GM06990 (cell line): Measurements from ENCODE around the gene WDR82.

Experiments
- DNase-seq: peaks from one replicate; pipeline ENCODE4 v3.0.0-alpha.2; 2011; ENCODE audit not compliant: insufficient read length; ENCODE audit errors: extremely low read depth
- H3K27me3 ChIP-seq: replicated peaks from 2 replicates; pipeline ENCODE4 v1.6.0; 2011; ENCODE audit warnings: low read length; ENCODE audit not compliant: control insufficient read depth, insufficient read depth
- H3K36me3 ChIP-seq: 2 replicates; pipeline ENCODE4 v1.5.1; 2011; ENCODE audit warnings: low read length; ENCODE audit not compliant: control insufficient read depth, insufficient read depth
- H3K4me3 ChIP-seq: replicated peaks from 2 replicates; pipeline ENCODE4 v1.5.1; 2011; ENCODE audit warnings: low read depth, mild to moderate bottlenecking, control low read depth, low read length
- CTCF ChIP-seq: IDR thresholded peaks from 2 replicates; pipeline ENCODE4 v1.5.1; 2011; ENCODE audit warnings: low read length, control low read depth, mild to moderate bottlenecking, inconsistent platforms; ENCODE audit not compliant: insufficient read depth, poor library complexity, severe bottlenecking

Gene WDR82

GRCh38 chr3:52240886-52241370 is 37.5 kb downstream of the WDR82 start:
- TF ChIP-seq CTCF: no peak
- no peak for DNase-seq
- Histone ChIP-seq H3K4me3 (no peak overlapping the region), H3K27me3 (no peaks in the 10 kb centered on the region), H3K36me3 (no peaks in the 10 kb centered on the region; the same call in 1 of the 2 replicates)

- Histone ChIP-seq H3K4me3 (peak overlapping the region; percentile 94), H3K36me3 (peaks cover 4% of the 10 kb centered on the region), H3K27me3 (no peaks in the 10 kb centered on the region)
- DNase-seq: no peak
- peak; percentile 27 for TF ChIP-seq CTCF
These were observed 38.2 kb downstream of the WDR82 start for GRCh38 chr3:52240059-52240885.

GRCh38 chr3:52238761-52239701 is 39.4 kb downstream of the WDR82 start, which contains the start of gene TWF2:
Gene TWF2, minus strand, starts transcription at chr3:52239158. Its CDS starts 142 bp downstream, at chr3:52239016.
- Histone ChIP-seq H3K36me3 (peaks cover 11% of the 10 kb centered on the region), H3K4me3 (peak within 1 kb of the TSS; percentile 94), H3K27me3 (no peaks in the 10 kb centered on the region)
- TF ChIP-seq CTCF: peak; percentile 58
- DNase-seq: peak; percentile 91

GRCh38 chr3:52238193-52238760 is 40.2 kb downstream of the WDR82 start:
- Histone ChIP-seq H3K4me3 (peak overlapping the region; percentile 94), H3K27me3 (no peaks in the 10 kb centered on the region), H3K36me3 (peaks cover 11% of the 10 kb centered on the region)
- TF ChIP-seq CTCF: no peak
- DNase-seq: no peak

GRCh38 chr3:52237657-52238172 is 40.7 kb downstream of the WDR82 start:
- no peak for DNase-seq
- TF ChIP-seq CTCF: no peak
- no peaks in the 10 kb centered on the region for H3K27me3 ChIP-seq
- H3K4me3 ChIP-seq: peak overlapping the region; percentile 94
- peaks cover 11% of the 10 kb centered on the region for H3K36me3 ChIP-seq
